ENCODE measurements around the gene EXT2.

Gene EXT2

GRCh38 chr11:44133335-44133946, 38.0 kb downstream of the EXT2 start:
- DNase-seq, result no peak

DNA sequence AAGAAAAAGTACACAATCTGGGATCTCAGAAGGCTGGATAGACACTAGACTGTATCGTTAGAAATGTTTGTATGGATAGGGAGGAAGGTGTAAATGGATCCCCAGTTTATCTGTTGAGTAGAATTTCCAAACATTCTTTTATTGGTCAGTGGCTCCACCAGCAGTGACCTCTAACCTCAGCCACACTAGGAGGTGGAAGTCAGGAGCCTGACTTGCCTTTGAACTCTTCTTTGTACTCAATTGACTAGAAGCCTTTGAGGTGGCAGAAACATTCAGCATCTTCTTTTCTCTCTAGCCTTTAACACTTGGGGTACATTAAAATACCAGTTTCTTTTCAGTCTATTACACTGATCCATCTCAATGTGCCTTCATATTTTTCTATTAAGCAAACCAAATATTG, 39.1 kb downstream of the EXT2 start:
- no peak for DNase-seq

DNA sequence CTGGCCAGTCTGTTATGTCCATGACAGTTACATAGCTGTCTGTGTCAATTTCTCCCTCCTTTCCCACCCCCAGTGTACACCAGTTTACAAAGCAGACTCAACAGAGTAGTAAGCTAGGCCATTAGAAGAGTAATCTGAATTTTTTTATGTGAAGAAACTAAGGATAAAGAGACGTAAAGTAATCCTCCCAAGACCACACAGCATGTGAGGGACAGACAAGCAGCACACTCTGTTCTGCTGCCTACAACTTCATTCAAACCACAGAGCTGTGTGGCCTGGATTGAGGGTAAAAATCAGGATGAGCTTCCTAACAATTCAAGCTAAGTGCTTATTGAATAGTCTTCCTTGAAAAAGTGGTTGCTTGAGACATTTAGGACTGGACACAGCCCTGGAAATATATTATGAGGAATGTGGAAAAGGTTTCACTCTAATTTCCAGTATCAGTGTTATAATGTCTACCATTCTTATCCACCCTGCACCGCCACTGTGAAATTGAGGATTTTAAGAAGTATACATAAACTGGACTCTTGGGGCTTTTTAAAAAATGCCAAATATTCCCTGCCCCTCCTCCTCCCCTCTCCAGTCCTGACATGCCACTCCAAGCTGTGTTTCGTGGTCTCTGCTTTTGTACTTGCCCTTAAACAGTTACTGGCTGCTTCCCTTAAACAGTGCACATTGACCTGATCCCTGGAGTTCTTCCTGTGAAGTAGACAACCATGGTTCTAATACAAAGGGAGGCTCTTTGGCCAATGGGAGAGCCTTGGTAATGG, 40.9 kb downstream of the EXT2 start:
- no peak for DNase-seq

DNA sequence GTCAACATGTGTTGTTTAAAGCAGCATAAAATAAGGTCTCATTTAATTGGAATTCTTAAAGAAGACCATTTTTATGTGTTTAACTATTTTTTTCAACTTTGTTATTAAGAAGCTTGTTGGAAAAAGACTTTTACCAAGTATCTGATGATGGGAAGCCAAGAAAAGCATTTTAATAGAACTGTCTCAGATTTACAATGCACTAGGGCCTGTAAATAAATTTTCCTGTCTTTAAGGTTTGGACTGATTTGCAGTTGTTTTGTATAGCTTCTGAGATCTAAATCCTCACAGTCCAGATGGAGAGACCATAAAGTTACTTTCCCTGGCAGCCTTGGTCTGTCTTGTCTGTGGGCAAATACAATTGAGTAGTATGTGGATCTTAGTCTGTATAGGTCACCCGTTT, 41.6 kb downstream of the EXT2 start:
- DNase-seq, result no peak

DNA sequence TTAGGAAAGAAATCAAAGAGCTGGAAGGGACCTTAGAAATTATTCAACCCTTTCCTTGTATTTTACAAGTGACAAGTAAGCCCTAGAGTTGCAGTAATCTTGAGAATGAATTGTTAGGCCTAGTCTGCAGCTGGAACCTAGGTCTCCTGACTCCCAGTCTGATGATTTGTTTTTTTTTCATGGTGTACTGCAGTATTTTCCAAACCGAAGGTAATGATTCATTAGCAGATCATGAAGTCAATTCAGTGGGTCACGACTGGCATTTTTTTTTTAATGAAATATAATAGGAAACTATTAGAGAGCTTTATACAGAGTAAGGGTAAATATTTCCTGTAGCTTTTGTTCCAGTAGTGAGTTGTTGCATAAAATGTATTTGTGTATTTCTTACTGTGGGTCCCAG, 42.8 kb downstream of the EXT2 start:
- DNase-seq, result no peak

- no peak for DNase-seq
Measured at GRCh38 chr11:44138980-44139379, 43.5 kb downstream of the EXT2 start.

- DNase-seq, result no peak
Measured at GRCh38 chr11:44139565-44140330, 44.3 kb downstream of the EXT2 start.

- DNase-seq, result no peak
Measured at GRCh38 chr11:44140372-44140771, 44.9 kb downstream of the EXT2 start.

DNA sequence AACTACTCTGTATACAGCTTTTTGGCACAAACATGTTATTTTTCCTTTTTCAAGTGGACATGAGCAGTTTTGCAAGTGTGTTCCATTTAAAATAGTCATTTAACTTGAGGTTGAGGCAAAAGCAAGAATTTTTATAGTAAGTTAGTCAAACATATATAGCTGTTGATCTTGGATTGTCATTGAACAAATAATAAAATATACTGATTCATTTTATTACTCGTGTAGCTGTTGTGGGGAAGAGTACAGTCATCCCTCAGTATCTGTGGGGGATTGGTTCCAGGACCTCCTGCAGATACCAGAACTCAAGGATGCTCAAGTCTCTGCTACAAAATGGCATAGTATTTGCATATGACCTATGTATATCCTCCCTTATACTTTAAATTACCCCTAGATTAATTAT, 45.3 kb downstream of the EXT2 start:
- no peak for DNase-seq

GRCh38 chr11:44143987-44144909, 48.8 kb downstream of the EXT2 start:
- no peak for DNase-seq

- no peak for DNase-seq
Measured at GRCh38 chr11:44145011-44145775, 49.7 kb downstream of the EXT2 start.

DNA sequence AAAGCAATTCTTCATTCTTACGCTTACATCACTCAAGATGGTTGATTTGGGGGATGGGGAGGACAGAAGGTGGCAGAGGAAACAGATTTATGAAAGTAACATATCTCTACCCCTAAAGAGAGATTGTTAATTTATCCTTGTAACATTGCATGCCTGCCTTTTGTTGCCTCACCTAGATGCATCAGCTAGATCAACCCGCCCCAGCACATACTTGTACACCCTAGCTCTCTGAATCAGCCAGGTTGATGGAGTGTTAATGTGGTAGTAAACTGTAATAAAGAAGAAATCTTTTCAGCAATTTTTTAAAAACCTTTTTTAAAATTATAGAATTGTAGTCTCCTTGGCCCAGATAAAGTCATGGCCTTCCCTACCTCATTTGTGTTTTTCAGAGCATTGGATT, 51.5 kb downstream of the EXT2 start:
- peak in 7 of 56 donors; percentile 5 to 41 (median 14) for DNase-seq

DNA sequence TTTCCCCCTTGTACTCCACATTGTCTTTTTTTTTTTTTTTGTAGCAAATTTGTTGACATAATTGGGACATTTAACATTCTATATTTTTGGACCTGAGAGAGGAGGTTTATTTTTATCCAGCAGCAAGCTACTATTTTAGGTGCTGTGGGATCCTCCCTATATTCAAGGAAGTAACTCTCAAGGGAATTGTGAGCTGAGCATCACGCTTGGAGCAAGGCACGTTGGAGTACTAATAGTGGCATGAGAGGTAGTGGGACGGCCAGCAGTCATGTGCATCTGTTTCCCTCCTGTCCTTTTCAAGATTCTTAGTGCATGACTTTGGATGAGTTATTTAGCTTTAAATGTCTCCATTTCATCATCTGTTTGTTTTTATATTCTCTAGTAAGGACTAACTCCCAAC, 52.3 kb downstream of the EXT2 start:
- DNase-seq, result peak in 1 of 56 donors; percentile 17

- no peak for DNase-seq
Measured at GRCh38 chr11:44149651-44150050, 54.2 kb downstream of the EXT2 start.

- no peak for DNase-seq
Measured at GRCh38 chr11:44150401-44150800, 54.9 kb downstream of the EXT2 start.

DNA sequence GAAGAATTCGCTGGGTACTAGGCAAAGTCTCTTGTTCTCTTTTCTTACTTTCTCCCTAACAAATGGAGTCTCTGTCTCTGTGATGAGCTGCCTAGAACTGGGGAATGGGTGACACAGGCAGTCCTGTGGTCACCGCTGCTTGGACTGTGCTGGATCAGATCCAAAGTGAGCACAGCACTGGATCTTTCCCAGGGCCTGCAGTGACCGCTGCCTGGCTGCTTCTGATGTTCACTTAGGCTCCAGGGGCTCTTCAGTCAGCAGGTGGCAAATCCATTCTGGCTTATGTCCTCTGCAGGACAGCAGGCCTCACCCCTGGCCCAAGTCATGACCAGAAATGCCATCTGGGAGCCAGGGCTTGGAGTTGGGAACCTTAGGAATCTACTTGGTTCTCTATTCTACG, 61.5 kb downstream of the EXT2 start:
- no peak for DNase-seq

DNA sequence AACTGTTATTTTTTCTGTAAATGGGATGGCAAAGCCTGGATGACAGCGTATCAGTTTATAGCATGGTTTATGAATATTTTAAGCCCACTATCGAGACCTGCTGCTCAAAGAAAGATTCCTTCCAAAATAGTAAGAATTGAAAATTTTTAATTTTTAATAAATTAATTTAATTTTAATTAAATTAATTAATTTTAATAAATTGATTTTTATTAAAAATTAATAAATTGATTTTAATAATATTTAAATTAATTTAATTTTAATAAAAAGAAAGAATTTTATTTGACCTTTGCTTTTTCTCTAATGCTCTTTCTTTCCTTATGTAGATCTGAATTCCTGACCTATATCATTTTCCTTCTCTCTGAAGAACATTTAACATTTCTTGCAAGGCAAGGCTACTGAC, 62.9 kb downstream of the EXT2 start:
- no peak for DNase-seq

DNA sequence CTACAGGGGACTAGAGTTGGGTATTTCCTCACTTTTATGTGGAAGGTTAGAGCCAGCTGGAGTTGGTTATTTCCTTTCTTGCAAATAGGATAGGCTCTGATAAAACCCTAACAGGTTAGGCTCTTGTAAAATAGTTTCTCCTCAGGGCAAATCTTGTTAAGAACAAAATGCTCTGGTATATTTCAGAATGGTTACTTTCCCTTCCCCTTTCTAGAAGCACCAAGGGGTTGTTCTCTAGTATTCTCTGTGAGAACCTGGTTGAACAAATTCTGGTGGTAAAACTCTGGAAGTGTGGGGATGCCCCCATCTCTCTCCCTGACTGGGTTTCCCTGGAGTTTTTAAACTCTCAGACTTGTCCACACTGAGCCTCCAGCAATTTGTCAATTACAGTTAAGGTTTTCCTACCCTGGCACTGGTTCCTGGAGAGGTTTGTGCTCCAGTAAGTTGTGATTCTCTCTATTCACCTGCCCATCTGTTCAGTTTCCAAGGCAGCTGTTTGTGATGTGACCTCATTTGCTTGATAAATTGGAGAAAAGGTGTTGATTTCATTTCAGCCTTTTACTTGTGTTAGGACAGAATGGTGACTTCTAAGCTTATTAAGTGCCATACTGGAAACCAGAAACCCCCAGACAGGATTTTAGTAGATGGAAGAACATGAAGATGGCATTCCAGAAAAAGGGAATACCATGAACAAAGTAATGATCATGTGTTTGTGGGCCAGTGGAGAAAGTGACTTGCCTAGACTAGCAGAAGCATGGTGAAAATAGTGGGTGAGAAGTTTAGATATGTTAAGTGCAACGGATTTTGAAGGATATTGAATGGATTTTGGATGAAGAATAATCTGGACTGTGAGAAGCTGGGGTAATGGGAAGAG, 64.6 kb downstream of the EXT2 start:
- DNase-seq, result no peak

GRCh38 chr11:44162004-44162403, 66.5 kb downstream of the EXT2 start:
- no peak for DNase-seq

DNA sequence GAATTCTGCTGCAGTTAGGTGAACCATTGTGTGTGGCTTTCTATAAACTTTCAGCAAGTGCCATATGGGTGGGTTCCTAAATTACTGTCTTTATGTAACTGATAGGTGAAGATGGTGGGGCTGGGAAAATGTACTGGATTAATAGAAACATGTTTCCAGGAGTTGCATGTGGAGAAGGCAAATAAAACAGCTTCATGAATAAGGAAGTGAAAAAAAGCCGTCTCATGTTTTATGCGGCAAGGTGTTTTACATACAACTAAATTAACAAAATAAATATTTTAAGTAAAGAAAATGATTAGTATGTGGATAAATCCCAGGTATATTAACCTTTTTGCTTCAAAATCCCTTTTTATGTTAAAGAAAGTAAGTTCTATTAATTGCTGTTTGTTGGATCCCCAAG, 67.2 kb downstream of the EXT2 start:
- DNase-seq, result no peak
